Type B pancreatic cell (in vitro differentiated cells): Measurements from ENCODE around the gene TMEM86B. TPM values are rescaled to one million over a fixed set of nuclear protein-coding genes. Genes with fewer than 3 reads are reported as not detected.

ENCODE experiments used
- DNase-seq: peaks from one replicate; pipeline ENCODE4 v3.0.0; 2021; ENCODE audit warnings: mixed read lengths; ENCODE audit not compliant: unreplicated experiment; ENCODE audit errors: extremely low spot score
- H3K27ac Mint-ChIP-seq: 2 replicates; pipeline ENCODE4 v1.8.0; 2021; ENCODE audit warnings: mild to moderate bottlenecking, mixed read lengths
- H3K27me3 Mint-ChIP-seq: 2 replicates; pipeline ENCODE4 v1.8.0; 2021; ENCODE audit warnings: mixed read lengths
- H3K36me3 Mint-ChIP-seq: 2 replicates; pipeline ENCODE4 v1.8.0; 2021; ENCODE audit warnings: mixed read lengths
- H3K4me1 Mint-ChIP-seq: one replicate; pipeline ENCODE4 v1.8.0; 2021; ENCODE audit warnings: mixed read lengths; ENCODE audit not compliant: unreplicated experiment
- H3K4me3 Mint-ChIP-seq: 2 replicates; pipeline ENCODE4 v1.8.0; 2021; ENCODE audit warnings: mild to moderate bottlenecking, mixed read lengths
- H3K9me3 Mint-ChIP-seq: 2 replicates; pipeline ENCODE4 v1.8.0; 2021; ENCODE audit warnings: mixed read lengths
- total RNA-seq: library from RNA; stranded (reverse); gene quantifications from 2 replicates; pipeline ENCODE4 v1.2.1, GENCODE V29; 2021; ENCODE audit warnings: low replicate concordance
- TF ChIP-seq, protein P1 (sequence below): fragments of 200-600 bp; sonication (generic); conservative IDR thresholded peaks from 2 replicates; pipeline ENCODE4 v1.5.0; 2021; ENCODE audit warnings: antibody characterized with exemption, mild to moderate bottlenecking

The TMEM86B gene
- total RNA-seq, 1 donor from 2014 or later = 14.4 TPM

DNA sequence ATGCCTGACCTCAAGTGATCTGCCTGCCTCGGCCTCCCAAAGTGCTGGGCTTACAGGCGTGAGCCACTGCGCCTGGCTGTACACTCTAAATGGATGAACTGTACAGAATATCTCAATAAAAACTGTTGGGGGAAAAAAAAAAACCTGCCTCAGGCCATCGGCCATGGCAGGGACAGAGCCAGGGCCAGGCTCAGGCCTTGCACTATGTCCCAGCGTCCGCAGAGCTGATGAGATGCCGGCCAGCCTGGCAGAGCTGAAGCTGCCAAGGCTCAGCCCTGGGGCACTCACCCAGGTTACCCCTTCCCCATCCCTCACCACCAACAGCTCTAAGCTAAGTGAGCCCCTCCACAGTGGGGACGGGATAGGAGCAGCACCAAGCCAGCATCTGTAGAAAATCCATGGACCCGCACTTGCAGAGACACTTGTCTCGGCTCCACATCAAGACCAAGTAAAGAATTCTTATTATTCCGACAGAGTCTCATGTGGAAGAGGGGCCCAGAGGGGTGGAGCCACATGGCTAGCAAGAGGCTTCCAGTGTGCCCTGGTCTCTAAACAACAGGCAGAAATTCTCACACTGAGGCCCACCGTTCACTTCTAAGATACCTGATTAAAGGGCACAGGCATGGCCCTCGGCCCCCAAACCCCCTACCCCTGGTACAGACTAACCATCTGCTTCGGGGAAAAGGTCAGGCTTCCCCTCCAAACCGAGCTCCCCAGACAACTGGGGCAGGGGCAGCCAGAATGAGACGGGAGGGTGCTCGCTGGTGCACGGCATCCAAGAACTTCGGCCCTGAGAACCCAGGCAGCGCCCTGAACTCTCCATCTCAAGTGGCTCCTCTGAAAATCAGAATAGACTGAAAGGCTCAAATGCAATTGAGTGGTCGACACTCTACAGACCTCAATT is 24.4 kb upstream of the TMEM86B start:
- DNase-seq = peak; percentile 62
- no peaks in the 10 kb centered on the region for H3K9me3 Mint-ChIP-seq
- no peak overlapping the region for H3K4me3 Mint-ChIP-seq
- TF ChIP-seq, protein P1, sequence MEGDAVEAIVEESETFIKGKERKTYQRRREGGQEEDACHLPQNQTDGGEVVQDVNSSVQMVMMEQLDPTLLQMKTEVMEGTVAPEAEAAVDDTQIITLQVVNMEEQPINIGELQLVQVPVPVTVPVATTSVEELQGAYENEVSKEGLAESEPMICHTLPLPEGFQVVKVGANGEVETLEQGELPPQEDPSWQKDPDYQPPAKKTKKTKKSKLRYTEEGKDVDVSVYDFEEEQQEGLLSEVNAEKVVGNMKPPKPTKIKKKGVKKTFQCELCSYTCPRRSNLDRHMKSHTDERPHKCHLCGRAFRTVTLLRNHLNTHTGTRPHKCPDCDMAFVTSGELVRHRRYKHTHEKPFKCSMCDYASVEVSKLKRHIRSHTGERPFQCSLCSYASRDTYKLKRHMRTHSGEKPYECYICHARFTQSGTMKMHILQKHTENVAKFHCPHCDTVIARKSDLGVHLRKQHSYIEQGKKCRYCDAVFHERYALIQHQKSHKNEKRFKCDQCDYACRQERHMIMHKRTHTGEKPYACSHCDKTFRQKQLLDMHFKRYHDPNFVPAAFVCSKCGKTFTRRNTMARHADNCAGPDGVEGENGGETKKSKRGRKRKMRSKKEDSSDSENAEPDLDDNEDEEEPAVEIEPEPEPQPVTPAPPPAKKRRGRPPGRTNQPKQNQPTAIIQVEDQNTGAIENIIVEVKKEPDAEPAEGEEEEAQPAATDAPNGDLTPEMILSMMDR = no peak
- H3K36me3 Mint-ChIP-seq = no peaks in the 10 kb centered on the region
- peaks cover 58% of the 10 kb centered on the region for H3K4me1 Mint-ChIP-seq
- H3K27ac Mint-ChIP-seq = peak overlapping the region; percentile 48
- H3K27me3 Mint-ChIP-seq = no peaks in the 10 kb centered on the region

DNA sequence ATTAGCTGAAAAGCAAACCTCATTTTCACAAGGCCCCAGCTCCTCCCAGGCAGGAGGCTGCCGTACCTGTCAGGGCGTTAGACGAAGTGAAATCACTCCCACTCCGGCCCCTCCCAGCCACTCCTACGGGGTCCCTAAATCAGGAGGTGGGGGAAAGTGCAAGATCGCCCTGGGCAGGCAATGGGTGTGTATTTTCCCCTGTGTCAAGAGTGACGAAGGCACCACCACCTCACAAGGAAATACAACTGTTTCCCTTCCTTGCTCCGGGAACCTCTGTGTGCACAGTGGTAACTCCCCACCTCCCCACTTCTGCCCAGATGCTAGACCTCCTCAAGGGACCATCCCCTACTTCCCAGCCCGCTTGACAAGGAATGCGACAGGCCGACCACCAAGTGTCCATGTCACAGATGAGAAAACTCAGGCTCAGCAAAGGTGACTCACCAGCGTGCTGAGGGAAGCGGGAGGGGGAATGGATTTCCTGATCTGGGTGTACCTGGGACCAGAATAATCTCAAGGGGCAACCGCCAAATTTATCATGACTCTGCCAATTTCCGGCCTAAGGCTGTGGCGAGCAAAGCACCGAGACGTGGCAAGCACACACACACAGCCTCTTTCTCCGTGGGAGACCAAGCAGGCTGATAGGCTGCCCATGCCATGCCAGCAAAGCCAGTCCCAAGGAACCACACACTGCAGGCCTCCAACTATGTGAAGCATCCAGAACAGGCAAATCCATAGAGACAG is 22.9 kb upstream of the TMEM86B start:
- Mint-ChIP-seq H3K27ac (peak overlapping the region; percentile 92), H3K9me3 (no peaks in the 10 kb centered on the region)
- TF ChIP-seq, protein P1 = no peak

DNA sequence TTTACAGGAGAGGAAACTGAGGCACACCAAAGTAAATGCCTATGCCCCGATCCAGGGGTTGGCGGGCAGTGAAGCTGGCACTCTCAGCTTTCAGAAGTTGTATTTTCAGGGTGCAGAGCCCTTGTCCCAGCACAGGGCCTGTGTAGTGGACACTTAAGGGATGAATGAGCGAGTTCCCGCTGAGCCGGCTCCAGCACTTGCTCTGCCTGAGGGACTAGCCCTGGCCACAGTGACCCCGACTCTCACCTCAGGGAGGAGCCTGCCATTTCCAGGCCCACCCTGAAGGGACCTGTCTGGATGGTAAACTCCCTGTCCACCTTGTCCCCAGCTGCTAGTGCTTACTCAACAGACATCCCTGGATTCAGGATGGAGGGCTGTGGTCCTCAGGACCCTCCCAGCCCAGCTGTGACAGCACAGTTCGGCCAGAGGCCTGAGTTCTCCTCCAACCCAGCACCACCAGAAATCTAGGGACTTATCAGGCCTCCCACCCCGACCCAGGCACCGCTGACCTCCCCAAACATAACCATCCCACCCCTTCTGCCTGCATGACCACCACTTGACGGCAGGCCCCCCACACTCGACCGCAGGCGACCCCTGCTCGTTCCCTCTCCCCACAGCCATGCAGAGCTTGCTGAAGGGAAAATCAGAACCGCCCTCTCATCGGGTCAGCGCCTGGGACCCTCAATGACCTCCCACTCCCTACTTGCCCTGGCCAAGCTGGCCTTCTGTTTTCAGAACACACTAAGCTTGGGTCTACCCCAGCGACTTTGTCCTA is 21.9 kb upstream of the TMEM86B start:
- peak overlapping the region; percentile 92 for H3K27ac Mint-ChIP-seq
- no peaks in the 10 kb centered on the region for H3K9me3 Mint-ChIP-seq
- TF ChIP-seq, protein P1 = no peak
- H3K4me1 Mint-ChIP-seq = peaks cover 36% of the 10 kb centered on the region
- no peak for DNase-seq
- no peaks in the 10 kb centered on the region for H3K36me3 Mint-ChIP-seq
- no peaks in the 10 kb centered on the region for H3K27me3 Mint-ChIP-seq
- peak overlapping the region; percentile 67 for H3K4me3 Mint-ChIP-seq

More for the DNA sequence above, 22.9 kb upstream of the TMEM86B start:
- Mint-ChIP-seq H3K4me3 (peak overlapping the region; percentile 67), H3K36me3 (no peaks in the 10 kb centered on the region), H3K27me3 (no peaks in the 10 kb centered on the region), H3K4me1 (peaks cover 46% of the 10 kb centered on the region)
- no peak for DNase-seq

DNA sequence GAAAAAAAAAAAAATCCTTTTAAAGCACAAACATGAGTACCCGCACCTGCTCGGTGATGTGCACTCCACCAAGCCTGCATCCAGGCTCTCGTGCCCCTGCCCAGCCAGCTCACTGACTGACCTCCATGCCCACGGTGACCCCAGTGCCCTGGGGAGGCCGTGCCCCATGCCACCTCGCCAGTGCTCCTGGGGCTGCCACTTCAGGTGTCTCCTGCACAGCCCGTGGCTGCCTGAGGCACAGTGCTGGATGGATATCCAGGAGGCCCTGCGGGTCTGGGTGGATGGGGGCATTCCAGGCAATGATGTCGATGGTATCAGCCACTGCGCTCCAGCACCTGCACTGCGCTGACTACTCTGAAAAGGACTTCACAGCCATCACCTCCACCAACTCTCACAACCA is 21.3 kb upstream of the TMEM86B start:
- Mint-ChIP-seq H3K4me1 (peaks cover 36% of the 10 kb centered on the region), H3K27me3 (no peaks in the 10 kb centered on the region), H3K36me3 (no peaks in the 10 kb centered on the region), H3K27ac (no peak overlapping the region), H3K4me3 (no peak overlapping the region), H3K9me3 (no peaks in the 10 kb centered on the region)
- no peak for DNase-seq
- TF ChIP-seq, protein P1 = no peak

GRCh38 chr19:55248704-55249103 is 20.1 kb upstream of the TMEM86B start:
- Mint-ChIP-seq H3K27ac (peak overlapping the region; percentile 75), H3K4me1 (peaks cover 28% of the 10 kb centered on the region), H3K4me3 (no peak overlapping the region), H3K36me3 (no peaks in the 10 kb centered on the region), H3K9me3 (no peaks in the 10 kb centered on the region), H3K27me3 (no peaks in the 10 kb centered on the region)
- TF ChIP-seq, protein P1 = no peak
- DNase-seq = peak; percentile 64
